ENCODE results near the gene SKAP1. TPM values are rescaled to one million over a fixed set of nuclear protein-coding genes. Genes with fewer than 3 reads are reported as not detected.

SKAP1 gene
- 24.3 and 25.3 TPM in 2 replicates for total RNA-seq

- TF ChIP-seq CTCF (IDR thresholded peaks at IDR 0.05): no peak
- peaks cover 8% of the 10 kb centered on the region for H3K27me3 Mint-ChIP-seq
- ChIA-PET POLR2A (interaction anchor here (0.8 to 2.7 kb wide), 3 partner anchors 10 to 16 kb away, joined by 3 to 14 read pairs (median 4); no protein-coding TSS in a partner anchor), CTCF (no interaction called here)
- peaks cover 4% of the 10 kb centered on the region for H3K36me3 Mint-ChIP-seq (ENCODE audit: low read depth)
- ATAC-seq (ENCODE audit: low read depth) (peak; percentile 90), DNase-seq (peak; percentile 61)
- no peaks in the 10 kb centered on the region for H3K9me3 Mint-ChIP-seq
- peak within 1 kb of the TSS; percentile 86 for H3K4me3 Mint-ChIP-seq
- peak within 1 kb of the TSS; percentile 83 for H3K27ac Mint-ChIP-seq
- H3K4me1 Mint-ChIP-seq: peaks cover 67% of the 10 kb centered on the region
- intact Hi-C loops (cut with micrococcal nuclease): loop anchor here (1.0 to 2.0 kb wide), 2 partner anchors 10 to 15 kb away; no protein-coding TSS in a partner anchor
Measured at GRCh38 chr17:48429638-48430586, at the start of gene SKAP1. TSS of gene SKAP1 (minus strand) at chr17:48430214.

- no peak overlapping the region for H3K4me3 Mint-ChIP-seq
- no peak overlapping the region for H3K27ac Mint-ChIP-seq
- no peaks in the 10 kb centered on the region for H3K36me3 Mint-ChIP-seq (ENCODE audit: low read depth)
- H3K9me3 Mint-ChIP-seq: no peaks in the 10 kb centered on the region
- no peaks in the 10 kb centered on the region for H3K27me3 Mint-ChIP-seq
- ChIA-PET POLR2A (no interaction called here), CTCF (no interaction called here)
- no peak for TF ChIP-seq CTCF (IDR thresholded peaks at IDR 0.05)
- no peak for ATAC-seq (ENCODE audit: low read depth)
- intact Hi-C loops (cut with micrococcal nuclease): no loop called here
- peaks cover 23% of the 10 kb centered on the region for H3K4me1 Mint-ChIP-seq
- DNase-seq: no peak
Measured at GRCh38 chr17:48479014-48479402, 49.0 kb upstream of the SKAP1 start.

- CTCF ChIA-PET: interaction anchor here (1.6 kb wide), 1 partner anchor 19 kb away, joined by 3 read pairs; no protein-coding TSS in a partner anchor
- ATAC-seq (ENCODE audit: low read depth) (peak; percentile 95), DNase-seq (no peak)
- H3K9me3 Mint-ChIP-seq: no peaks in the 10 kb centered on the region
- no peak overlapping the region for H3K27ac Mint-ChIP-seq
- H3K4me1 Mint-ChIP-seq: peaks cover 17% of the 10 kb centered on the region
- H3K4me3 Mint-ChIP-seq: no peak overlapping the region
- no peak for TF ChIP-seq CTCF (IDR thresholded peaks at IDR 0.05)
- no peaks in the 10 kb centered on the region for H3K27me3 Mint-ChIP-seq
- POLR2A ChIA-PET: no interaction called here
- no peaks in the 10 kb centered on the region for H3K36me3 Mint-ChIP-seq (ENCODE audit: low read depth)
- intact Hi-C loops (cut with micrococcal nuclease): no loop called here
Measured at GRCh38 chr17:48478224-48479013, 48.4 kb upstream of the SKAP1 start.

- no peak for ATAC-seq (ENCODE audit: low read depth)
- Mint-ChIP-seq H3K27me3 (no peaks in the 10 kb centered on the region), H3K4me1 (peaks cover 13% of the 10 kb centered on the region), H3K4me3 (no peak overlapping the region), H3K9me3 (no peaks in the 10 kb centered on the region), H3K36me3 (ENCODE audit: low read depth) (no peaks in the 10 kb centered on the region), H3K27ac (no peak overlapping the region)
- intact Hi-C loops (cut with micrococcal nuclease): no loop called here
- ChIA-PET POLR2A (interaction anchor here (0.8 kb wide), 1 partner anchor 94 kb away, joined by 3 read pairs; no protein-coding TSS in a partner anchor), CTCF (interaction anchor here (1.2 to 1.6 kb wide), 2 partner anchors 18 to 142 kb away, joined by 3 read pairs; no protein-coding TSS in a partner anchor)
- DNase-seq: no peak
- no peak for TF ChIP-seq CTCF (IDR thresholded peaks at IDR 0.05)
Measured at GRCh38 chr17:48477221-48477620, 47.2 kb upstream of the SKAP1 start.
